NCI-H187 (cell line): ENCODE measurements around the gene DSG2.

Experiments used
- DNase-seq, 2 experiments: peaks; one replicate each; lab custom pipeline; 2025; lab: John Stamatoyannopoulos, UW

DSG2 gene

GRCh38 chr18:31555971-31556747 lies 58.2 kb downstream of the DSG2 start:
- DNase-seq: no peak

GRCh38 chr18:31557446-31557845 lies 59.5 kb downstream of the DSG2 start:
- no peak for DNase-seq

DNA sequence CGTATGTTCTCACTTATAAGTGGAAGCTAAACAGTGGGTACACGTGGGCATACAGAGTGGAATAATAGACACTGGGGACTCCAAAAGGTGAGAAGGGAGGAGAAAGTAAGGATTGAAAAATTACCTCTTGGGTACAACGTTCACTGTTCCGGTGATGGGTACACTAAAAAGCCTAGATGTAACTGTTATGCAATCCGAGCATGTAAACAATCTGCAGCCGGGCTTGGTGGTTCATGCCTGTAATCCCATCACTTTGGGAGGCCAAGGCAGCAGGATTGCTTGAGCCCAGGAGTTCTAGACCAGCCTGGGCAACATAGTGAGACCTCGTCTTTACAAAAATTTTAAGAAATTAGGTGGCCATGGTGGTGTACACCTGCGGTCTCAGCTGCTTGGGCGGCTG lies 60.6 kb downstream of the DSG2 start:
- no peak for DNase-seq

- DNase-seq: no peak
These were observed 64.7 kb downstream of the DSG2 start for GRCh38 chr18:31562726-31563125.

DNA sequence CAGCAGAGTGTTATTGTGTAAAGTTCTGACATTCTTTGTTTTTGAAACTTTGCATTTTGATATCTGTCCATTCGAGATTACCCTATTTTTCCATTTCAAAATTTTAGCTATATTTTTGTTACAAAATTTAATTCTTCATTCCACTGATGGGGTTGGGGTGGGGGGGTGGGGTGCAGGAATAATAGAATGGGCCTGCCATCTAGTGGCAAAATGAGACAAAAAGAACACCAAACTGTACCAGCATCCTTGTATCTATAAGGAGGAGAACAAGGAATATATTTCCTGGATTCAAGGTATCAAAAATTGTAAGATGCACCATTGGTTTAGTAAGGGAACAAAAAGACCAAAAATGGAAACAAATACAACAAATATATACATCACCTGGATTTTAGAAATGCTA lies 65.8 kb downstream of the DSG2 start:
- DNase-seq: no peak

- DNase-seq: no peak
These were observed 67.4 kb downstream of the DSG2 start for GRCh38 chr18:31565345-31565744.

DNA sequence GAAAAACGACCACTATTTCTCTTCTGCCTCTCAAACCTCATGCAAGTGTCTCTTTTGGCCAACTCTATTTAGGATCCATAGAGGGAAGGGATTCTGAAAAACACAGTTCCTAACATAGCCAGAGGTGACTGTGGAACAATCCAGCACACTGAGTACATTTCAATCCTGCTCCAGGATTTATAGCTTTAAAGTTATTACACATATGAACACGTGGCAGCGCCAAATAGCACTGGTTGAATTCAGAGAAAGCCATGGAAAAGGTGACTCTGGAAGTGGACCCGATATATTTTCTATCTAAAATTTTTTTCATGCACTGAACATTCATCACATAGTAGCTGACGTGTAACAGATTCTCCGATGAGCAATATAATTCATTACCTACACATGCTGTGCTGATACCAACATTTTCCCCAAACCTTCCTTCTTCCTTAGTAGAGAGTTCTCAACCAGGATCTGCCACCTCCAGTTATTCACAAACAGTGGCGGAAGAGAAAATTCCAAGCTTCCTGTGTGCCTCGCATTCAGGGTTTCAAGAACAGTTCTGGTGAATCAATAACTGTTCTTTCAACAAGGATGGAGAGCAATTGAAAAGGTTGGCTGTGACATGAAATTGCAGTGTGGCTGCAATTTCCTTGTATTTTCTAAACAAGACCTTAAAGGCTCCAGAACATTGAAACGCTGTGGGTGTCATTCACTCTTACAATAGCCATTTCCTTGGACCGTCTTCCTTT lies 68.0 kb downstream of the DSG2 start:
- DNase-seq: no peak

DNA sequence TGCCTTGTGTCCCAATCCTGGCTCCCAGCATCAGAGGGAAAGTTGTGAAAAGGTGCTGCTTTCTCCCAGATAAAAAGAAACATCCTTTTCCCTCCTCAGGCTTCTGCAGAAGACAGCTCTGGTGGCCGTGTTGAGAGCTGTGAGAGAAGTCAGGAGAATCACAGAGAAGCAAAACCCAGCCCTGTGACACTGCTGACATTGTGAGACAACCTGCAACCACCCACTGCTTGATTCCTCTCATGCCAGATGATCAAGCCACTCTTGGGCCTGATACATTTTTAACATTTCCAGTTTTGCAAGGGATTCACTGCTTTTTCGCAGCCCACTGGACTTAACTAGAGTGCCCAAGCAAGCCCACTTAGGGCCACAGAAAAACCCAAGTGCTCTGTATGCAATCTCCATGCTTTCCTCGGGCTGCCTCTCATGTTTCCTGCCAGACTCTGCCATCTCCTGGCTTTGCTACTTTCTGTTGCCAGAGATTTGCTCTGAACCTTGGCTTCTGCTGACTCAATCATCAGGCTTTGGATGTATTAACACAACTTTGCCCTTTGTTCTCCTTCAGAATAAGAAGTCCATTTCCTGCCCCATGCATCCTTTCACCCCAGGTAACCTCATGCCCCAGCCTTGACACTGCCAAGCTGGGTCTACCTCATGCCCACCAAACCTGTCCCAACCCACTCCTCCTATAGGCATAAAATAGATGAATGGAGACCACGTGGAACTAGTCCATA lies 68.8 kb downstream of the DSG2 start:
- no peak for DNase-seq

DNA sequence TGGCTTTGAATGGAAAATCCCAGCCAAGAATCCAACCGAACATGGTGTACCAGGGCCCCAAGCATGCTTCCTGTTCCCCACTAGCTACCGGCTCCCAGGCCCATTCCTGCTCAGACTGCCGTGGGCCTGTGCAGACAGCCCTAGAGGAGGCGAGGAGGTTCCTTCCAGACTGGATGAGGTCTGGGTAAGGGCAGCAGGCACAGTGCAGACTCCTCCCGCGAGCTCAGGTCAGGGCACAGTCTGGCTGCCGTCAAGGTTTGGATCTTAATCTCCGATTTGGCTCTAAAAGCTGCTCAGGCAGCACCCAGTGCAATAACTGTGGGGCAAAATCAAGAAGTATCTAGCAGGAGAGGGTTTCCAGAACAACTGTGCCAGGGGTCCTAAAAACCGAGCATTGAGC lies 74.4 kb downstream of the DSG2 start:
- DNase-seq: no peak

- DNase-seq: no peak
These were observed 75.1 kb downstream of the DSG2 start for GRCh38 chr18:31573051-31573450.

- no peak for DNase-seq
These were observed 76.4 kb downstream of the DSG2 start for GRCh38 chr18:31574359-31574758.

- DNase-seq: no peak
These were observed 77.7 kb downstream of the DSG2 start for GRCh38 chr18:31575515-31576257.

DNA sequence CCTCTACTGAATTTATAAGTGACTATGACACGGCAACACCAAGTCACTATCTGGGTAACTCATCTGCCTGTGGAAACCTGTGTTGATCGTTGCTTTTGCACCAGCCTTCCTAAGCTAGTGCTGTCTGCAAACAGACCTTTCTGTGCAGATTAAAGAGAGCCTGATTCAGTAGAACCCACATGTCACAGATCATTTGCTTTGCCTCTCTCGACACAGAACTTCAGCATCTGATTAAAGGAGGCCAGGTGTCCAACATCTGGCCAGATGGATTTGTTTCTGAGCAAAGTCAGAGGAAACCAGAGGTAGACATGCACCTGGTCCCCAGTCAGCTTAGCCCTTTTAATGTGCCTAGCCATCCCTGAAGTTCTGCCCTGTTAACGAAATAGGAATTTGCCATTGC lies 78.7 kb downstream of the DSG2 start:
- peak in 1 of 2 experiments; percentile 10 for DNase-seq

DNA sequence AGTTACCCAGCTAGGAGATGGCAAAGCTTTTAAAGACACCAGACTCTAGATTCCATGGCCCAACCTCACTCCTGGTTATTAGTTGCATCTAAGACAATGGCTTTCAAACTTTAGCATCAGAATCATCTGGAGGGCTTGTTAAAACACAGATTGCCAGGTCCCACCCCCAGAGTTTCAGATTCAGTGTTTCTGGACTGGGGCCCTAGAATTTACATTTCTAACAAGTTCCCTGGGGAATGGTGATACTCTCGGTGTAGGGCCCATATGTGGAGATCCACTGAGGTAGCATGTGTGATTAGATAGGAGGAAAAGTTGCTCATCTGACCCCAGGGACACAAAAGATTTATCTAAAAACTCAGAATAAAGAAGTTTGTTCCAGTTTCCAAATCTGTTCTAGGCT lies 79.2 kb downstream of the DSG2 start:
- no peak for DNase-seq

GRCh38 chr18:31578126-31578525 lies 80.1 kb downstream of the DSG2 start:
- no peak for DNase-seq

GRCh38 chr18:31579375-31579774 lies 81.4 kb downstream of the DSG2 start:
- DNase-seq: no peak

GRCh38 chr18:31581498-31582197 lies 83.7 kb downstream of the DSG2 start:
- DNase-seq: no peak

- DNase-seq: no peak
These were observed 85.3 kb downstream of the DSG2 start for GRCh38 chr18:31583185-31583854.

GRCh38 chr18:31585991-31586390 lies 88.0 kb downstream of the DSG2 start:
- no peak for DNase-seq

GRCh38 chr18:31586616-31587015 lies 88.6 kb downstream of the DSG2 start:
- DNase-seq: no peak

GRCh38 chr18:31587529-31587928 lies 89.6 kb downstream of the DSG2 start:
- no peak for DNase-seq
